NCI-H82 (cell line): ENCODE data around the gene HMCN2.
A peak's percentile ranks its signal among the peaks of the same experiment; 100 is the strongest.

Source experiments
- DNase-seq: peaks from one replicate; lab custom pipeline; 2025; lab: John Stamatoyannopoulos, UW

The HMCN2 gene

GRCh38 chr9:130454096-130454811 lies 188.7 kb downstream of the HMCN2 start:
- no peak for DNase-seq

- no peak for DNase-seq
Observed at GRCh38 chr9:130454812-130455325, 189.3 kb downstream of the HMCN2 start.

GRCh38 chr9:130458027-130458803 lies 192.7 kb downstream of the HMCN2 start:
- no peak for DNase-seq

- no peak for DNase-seq
Observed at GRCh38 chr9:130458804-130459067, 193.2 kb downstream of the HMCN2 start.

- DNase-seq: no peak
Observed at GRCh38 chr9:130459151-130459550, 193.6 kb downstream of the HMCN2 start.

- DNase-seq: no peak
Observed at GRCh38 chr9:130459941-130460669, 194.5 kb downstream of the HMCN2 start.

- peak; percentile 80 for DNase-seq
Observed at GRCh38 chr9:130461218-130461630, 195.7 kb downstream of the HMCN2 start.

- no peak for DNase-seq
Observed at GRCh38 chr9:130461731-130462130, 196.2 kb downstream of the HMCN2 start.

- no peak for DNase-seq
Observed at GRCh38 chr9:130462685-130463540, 197.4 kb downstream of the HMCN2 start.

GRCh38 chr9:130463763-130464745 lies 198.5 kb downstream of the HMCN2 start:
- no peak for DNase-seq

GRCh38 chr9:130465383-130466096 lies 200.0 kb downstream of the HMCN2 start:
- peak; percentile 35 for DNase-seq

GRCh38 chr9:130466537-130467217 lies 201.1 kb downstream of the HMCN2 start:
- peak; percentile 85 for DNase-seq

GRCh38 chr9:130467316-130467715 lies 201.8 kb downstream of the HMCN2 start:
- DNase-seq: peak; percentile 99

GRCh38 chr9:130468566-130468965 lies 203.0 kb downstream of the HMCN2 start:
- no peak for DNase-seq

- no peak for DNase-seq
Observed at GRCh38 chr9:130470269-130470668, 204.7 kb downstream of the HMCN2 start.

- no peak for DNase-seq
Observed at GRCh38 chr9:130470950-130471349, 205.4 kb downstream of the HMCN2 start.

GRCh38 chr9:130471411-130472183 lies 206.0 kb downstream of the HMCN2 start:
- DNase-seq: peak; percentile 23

- no peak for DNase-seq
Observed at GRCh38 chr9:130472184-130472705, 206.7 kb downstream of the HMCN2 start.
